ENCODE results near the gene RCAN3.

GRCh38 chr1:24493785-24494184, 8.9 kb upstream of the RCAN3 start:
- TF ChIP-seq USF1 (CRISPR knock-in tag; IDR thresholded peaks at IDR 0.05) (no peak), CTCF (IDR thresholded peaks at IDR 0.05 in 2 of 3, conservative IDR thresholded peaks at IDR 0.05 in 1 of 3; ENCODE audit: insufficient read depth in 2 of 3, low read depth in 1 of 3, low read length in 3 of 3) (no peak), TAF1 (IDR thresholded peaks at IDR 0.05; ENCODE audit: control insufficient read depth, extremely low read depth, insufficient read depth, low read length, severe bottlenecking) (no peak), ZBTB8A (IDR thresholded peaks at IDR 0.05; ENCODE audit: partially characterized antibody) (no peak)

Measured in K562 (cell line).